ENCODE data around the gene PAPLN. TPM values are rescaled to one million over a fixed set of nuclear protein-coding genes. Genes with fewer than 3 reads are reported as not detected.

Gene PAPLN
- total RNA-seq: 2.8 and 3.6 TPM in 2 replicates

DNA sequence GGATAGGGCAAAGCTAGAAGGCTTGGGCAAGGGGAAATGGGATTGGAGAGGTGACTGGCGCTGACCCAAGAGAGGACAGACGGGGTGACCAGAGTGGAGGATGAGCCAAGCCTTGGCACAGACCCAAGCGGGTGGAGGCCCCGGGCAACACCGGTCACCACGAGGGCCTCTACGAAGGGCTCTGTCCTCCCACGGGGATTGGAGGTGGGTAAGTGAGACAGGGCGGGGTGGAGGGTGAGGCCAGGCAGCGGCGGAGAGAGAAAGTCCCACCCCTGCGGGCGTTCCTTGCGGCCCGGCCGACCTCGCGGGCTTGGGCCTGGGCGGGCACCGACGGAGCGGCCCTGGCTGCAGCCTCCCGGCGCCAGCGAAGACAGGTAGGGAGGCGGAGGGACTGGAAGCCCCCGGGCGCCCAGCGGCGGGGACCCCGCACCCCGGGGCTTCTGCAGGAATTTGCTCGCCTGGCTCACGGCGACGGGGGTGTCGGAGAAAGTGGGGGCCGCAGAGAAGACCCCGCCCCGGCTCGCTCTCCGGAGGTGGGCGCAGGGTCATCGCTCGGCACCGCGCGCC is at the start of gene PAPLN:
PAPLN (plus strand) TSS at position 288 of the 567 bp plus-strand sequence. CDS start 2,273 bp downstream, outside the sequence.

Other genes starting within 250 kb of the PAPLN start
- 14.7 and 16.0 TPM in 2 replicates for gene ZFYVE1, start 210.4 kb upstream of the PAPLN start, total RNA-seq
- 34.3 and 41.2 TPM in 2 replicates for gene RBM25, start 179.0 kb upstream of the PAPLN start, total RNA-seq
- 47.4 and 51.8 TPM in 2 replicates for gene PSEN1, start 101.0 kb upstream of the PAPLN start, total RNA-seq
- 37.0 and 38.1 TPM in 2 replicates for gene NUMB, start 221.0 kb downstream of the PAPLN start, total RNA-seq

Measured in aortic smooth muscle cell (primary cell).